ENCODE data around the gene ZNF655. TPM values are rescaled to one million over a fixed set of nuclear protein-coding genes. Genes with fewer than 3 reads are reported as not detected.

ZNF655 gene
- total and polyA plus RNA-seq, 2 experiments from 2014 or later: 36.5 to 70.0 TPM

GRCh38 chr7:99624484-99624883 is 66.0 kb downstream of the ZNF655 start:
- Histone ChIP-seq H3K79me2 (ENCODE audit: insufficient read depth) (peaks cover 25% of the 10 kb centered on the region), H3K9me2 (ENCODE audit: insufficient read depth) (no peaks in the 10 kb centered on the region), H3K9ac (no peak overlapping the region), H4K20me1 (ENCODE audit: insufficient read depth) (no peaks in the 10 kb centered on the region), H3K27ac (no peak overlapping the region), H2AFZ (no peak overlapping the region), H3K9me3 (ENCODE audit: low read depth) (no peaks in the 10 kb centered on the region), H3K4me3 (no peak overlapping the region), H3K27me3 (replicated peaks; ENCODE audit: insufficient read depth) (no peaks in the 10 kb centered on the region), H3K4me2 (ENCODE audit: unreplicated experiment) (no peak overlapping the region), H3K4me1 (ENCODE audit: insufficient read depth) (peaks cover under 1% of the 10 kb centered on the region), H3K36me3 (ENCODE audit: low read depth) (peaks cover 60% of the 10 kb centered on the region), H3F3A (ENCODE audit: insufficient read depth) (peaks cover 3% of the 10 kb centered on the region)
- TF ChIP-seq EZH2phosphoT487 (IDR thresholded peaks at IDR 0.05; ENCODE audit: insufficient read depth, low read depth): no peak
- TF ChIP-seq EZH2 (IDR thresholded peaks at IDR 0.05; ENCODE audit: insufficient read depth, poor library complexity, severe bottlenecking): no peak
- in situ Hi-C loops (cut with MboI): no loop called here
- 95% methylated on average over 16 of the region's 16 CpGs for WGBS, 2 experiments (ENCODE audit: low coverage in 1 of 2, low lambda C conversion rate in 2 of 2, missing lambda C conversion rate in 2 of 2)
- no peak for DNase-seq

- WGBS, 2 experiments (ENCODE audit: low coverage in 1 of 2, low lambda C conversion rate in 2 of 2, missing lambda C conversion rate in 2 of 2): 75% methylated on average over 5 of the region's 5 CpGs
- Histone ChIP-seq H3F3A (ENCODE audit: insufficient read depth) (no peaks in the 10 kb centered on the region), H3K36me3 (ENCODE audit: low read depth) (peaks cover 56% of the 10 kb centered on the region), H3K27ac (no peak overlapping the region), H3K4me1 (ENCODE audit: insufficient read depth) (no peaks in the 10 kb centered on the region), H3K9me2 (ENCODE audit: insufficient read depth) (no peaks in the 10 kb centered on the region), H3K4me3 (no peak overlapping the region), H3K79me2 (ENCODE audit: insufficient read depth) (peaks cover 18% of the 10 kb centered on the region), H3K4me2 (ENCODE audit: unreplicated experiment) (no peak overlapping the region), H4K20me1 (ENCODE audit: insufficient read depth) (no peaks in the 10 kb centered on the region), H3K9me3 (ENCODE audit: low read depth) (no peaks in the 10 kb centered on the region), H3K9ac (no peak overlapping the region), H2AFZ (no peak overlapping the region), H3K27me3 (replicated peaks; ENCODE audit: insufficient read depth) (no peaks in the 10 kb centered on the region)
- DNase-seq: no peak
- TF ChIP-seq EZH2phosphoT487 (IDR thresholded peaks at IDR 0.05; ENCODE audit: insufficient read depth, low read depth) (no peak), EZH2 (IDR thresholded peaks at IDR 0.05; ENCODE audit: insufficient read depth, poor library complexity, severe bottlenecking) (no peak)
- in situ Hi-C loops (cut with MboI): no loop called here
Measured at GRCh38 chr7:99625321-99625720, 66.9 kb downstream of the ZNF655 start.

DNA sequence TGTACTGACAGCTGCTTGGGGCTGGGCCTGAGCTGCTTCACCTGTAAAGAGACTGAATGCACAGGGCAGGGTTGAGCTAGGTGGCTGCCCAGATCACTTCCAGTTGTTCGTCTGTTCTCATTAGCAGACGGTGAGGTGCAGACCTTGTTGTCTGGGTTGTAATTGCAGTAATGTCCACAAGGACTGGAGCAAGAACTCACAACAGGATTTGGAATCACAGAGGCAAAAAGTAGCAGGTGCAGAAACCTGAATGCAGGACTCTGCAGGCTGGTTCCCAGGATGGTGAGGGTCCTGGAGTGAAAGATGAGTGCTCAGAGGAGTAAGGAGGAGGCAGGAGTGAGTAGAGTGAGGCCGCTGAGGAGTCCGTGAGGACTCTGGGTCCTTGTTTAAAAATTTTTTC is 67.5 kb downstream of the ZNF655 start:
- TF ChIP-seq EZH2phosphoT487 (IDR thresholded peaks at IDR 0.05; ENCODE audit: insufficient read depth, low read depth): no peak
- TF ChIP-seq EZH2 (IDR thresholded peaks at IDR 0.05; ENCODE audit: insufficient read depth, poor library complexity, severe bottlenecking): no peak
- no peak overlapping the region for H3K9ac ChIP-seq
- in situ Hi-C loops (cut with MboI): no loop called here
- H3K79me2 ChIP-seq (ENCODE audit: insufficient read depth): peaks cover 11% of the 10 kb centered on the region
- no peaks in the 10 kb centered on the region for H3K9me3 ChIP-seq (ENCODE audit: low read depth)
- no peak overlapping the region for H3K27ac ChIP-seq
- 97% methylated on average over 4 of the region's 4 CpGs for WGBS, 2 experiments (ENCODE audit: low coverage in 1 of 2, low lambda C conversion rate in 2 of 2, missing lambda C conversion rate in 2 of 2)
- no peak for DNase-seq
- peaks cover 52% of the 10 kb centered on the region for H3K36me3 ChIP-seq (ENCODE audit: low read depth)
- H2AFZ ChIP-seq: no peak overlapping the region
- no peaks in the 10 kb centered on the region for H3F3A ChIP-seq (ENCODE audit: insufficient read depth)
- H4K20me1 ChIP-seq (ENCODE audit: insufficient read depth): no peaks in the 10 kb centered on the region
- no peaks in the 10 kb centered on the region for H3K27me3 ChIP-seq (replicated peaks; ENCODE audit: insufficient read depth)
- no peak overlapping the region for H3K4me2 ChIP-seq (ENCODE audit: unreplicated experiment)
- H3K9me2 ChIP-seq (ENCODE audit: insufficient read depth): no peaks in the 10 kb centered on the region
- H3K4me3 ChIP-seq: no peak overlapping the region
- H3K4me1 ChIP-seq (ENCODE audit: insufficient read depth): no peaks in the 10 kb centered on the region

Other genes starting within 250 kb of the ZNF655 start
- gene ARPC1A, start 232.7 kb upstream of the ZNF655 start, total RNA-seq (2014; rRNA removed; shearing (Covaris generic)): 155 and 209 TPM in 2 replicates
- gene ARPC1A, start 232.7 kb upstream of the ZNF655 start, polyA plus RNA-seq (2016; fragmentation: Nextera tagmentation; extraction: Ambion mirVana): 294 and 312 TPM in 2 replicates
- gene ARPC1B, start 183.9 kb upstream of the ZNF655 start, total RNA-seq (2014; rRNA removed; shearing (Covaris generic)): 485 and 630 TPM in 2 replicates
- 599 and 639 TPM in 2 replicates for gene ARPC1B, start 183.9 kb upstream of the ZNF655 start, polyA plus RNA-seq (2016; fragmentation: Nextera tagmentation; extraction: Ambion mirVana)
- 91.3 and 141 TPM in 2 replicates for gene PDAP1, start 150.0 kb upstream of the ZNF655 start, total RNA-seq (2014; rRNA removed; shearing (Covaris generic))
- gene PDAP1, start 150.0 kb upstream of the ZNF655 start, polyA plus RNA-seq (2016; fragmentation: Nextera tagmentation; extraction: Ambion mirVana): 91.0 and 95.5 TPM in 2 replicates
- gene BUD31, start 149.7 kb upstream of the ZNF655 start, total RNA-seq (2014; rRNA removed; shearing (Covaris generic)): 71.8 and 79.4 TPM in 2 replicates
- 316 and 318 TPM in 2 replicates for gene BUD31, start 149.7 kb upstream of the ZNF655 start, polyA plus RNA-seq (2016; fragmentation: Nextera tagmentation; extraction: Ambion mirVana)
- 5.2 and 13.7 TPM in 2 replicates for gene PTCD1, start 119.8 kb upstream of the ZNF655 start, total RNA-seq (2014; rRNA removed; shearing (Covaris generic))
- 2.6 and 2.8 TPM in 2 replicates for gene PTCD1, start 119.8 kb upstream of the ZNF655 start, polyA plus RNA-seq (2016; fragmentation: Nextera tagmentation; extraction: Ambion mirVana)
- 21.2 and 44.9 TPM in 2 replicates for gene CPSF4, start 119.7 kb upstream of the ZNF655 start, total RNA-seq (2014; rRNA removed; shearing (Covaris generic))
- 16.4 and 19.5 TPM in 2 replicates for gene CPSF4, start 119.7 kb upstream of the ZNF655 start, polyA plus RNA-seq (2016; fragmentation: Nextera tagmentation; extraction: Ambion mirVana)
- 1,746 and 2,237 TPM in 2 replicates for gene ATP5MF, start 92.5 kb upstream of the ZNF655 start, total RNA-seq (2014; rRNA removed; shearing (Covaris generic))
- 719 and 722 TPM in 2 replicates for gene ATP5MF, start 92.5 kb upstream of the ZNF655 start, polyA plus RNA-seq (2016; fragmentation: Nextera tagmentation; extraction: Ambion mirVana)
- gene ZNF789, start 85.8 kb upstream of the ZNF655 start, total RNA-seq (2014; rRNA removed; shearing (Covaris generic)): 2.8 and 8.5 TPM in 2 replicates
- gene ZNF789, start 85.8 kb upstream of the ZNF655 start, polyA plus RNA-seq (2016; fragmentation: Nextera tagmentation; extraction: Ambion mirVana): 4.5 and 5.3 TPM in 2 replicates
- 17.3 and 24.3 TPM in 2 replicates for gene ZNF394, start 58.4 kb upstream of the ZNF655 start, total RNA-seq (2014; rRNA removed; shearing (Covaris generic))
- 16.8 and 17.6 TPM in 2 replicates for gene ZNF394, start 58.4 kb upstream of the ZNF655 start, polyA plus RNA-seq (2016; fragmentation: Nextera tagmentation; extraction: Ambion mirVana)
- gene ZKSCAN5, start 54.0 kb upstream of the ZNF655 start, total RNA-seq (2014; rRNA removed; shearing (Covaris generic)): 10.7 and 12.0 TPM in 2 replicates
- 6.3 and 6.4 TPM in 2 replicates for gene ZKSCAN5, start 54.0 kb upstream of the ZNF655 start, polyA plus RNA-seq (2016; fragmentation: Nextera tagmentation; extraction: Ambion mirVana)
- 6.2 and 9.2 TPM in 2 replicates for gene FAM200A, start 6.5 kb upstream of the ZNF655 start, total RNA-seq (2014; rRNA removed; shearing (Covaris generic))
- gene FAM200A, start 6.5 kb upstream of the ZNF655 start, polyA plus RNA-seq (2016; fragmentation: Nextera tagmentation; extraction: Ambion mirVana): 6.2 and 8.2 TPM in 2 replicates
- not detected in 2 replicates for gene TMEM225B, start 39.6 kb downstream of the ZNF655 start, total RNA-seq (2014; rRNA removed; shearing (Covaris generic))
- 0.24 and 0.44 TPM in 2 replicates for gene TMEM225B, start 39.6 kb downstream of the ZNF655 start, polyA plus RNA-seq (2016; fragmentation: Nextera tagmentation; extraction: Ambion mirVana)
- gene ZSCAN25, start 58.3 kb downstream of the ZNF655 start, total RNA-seq (2014; rRNA removed; shearing (Covaris generic)): 7.2 and 9.7 TPM in 2 replicates
- gene ZSCAN25, start 58.3 kb downstream of the ZNF655 start, polyA plus RNA-seq (2016; fragmentation: Nextera tagmentation; extraction: Ambion mirVana): 6.4 and 6.5 TPM in 2 replicates
- gene CYP3A5, start 121.4 kb downstream of the ZNF655 start, total RNA-seq (2014; rRNA removed; shearing (Covaris generic)): not detected in 2 replicates
- gene CYP3A5, start 121.4 kb downstream of the ZNF655 start, polyA plus RNA-seq (2016; fragmentation: Nextera tagmentation; extraction: Ambion mirVana): 0.26 and 0.33 TPM in 2 replicates
- not detected in 2 replicates for gene CYP3A7, start 176.6 kb downstream of the ZNF655 start, total RNA-seq (2014; rRNA removed; shearing (Covaris generic))
- gene CYP3A7, start 176.6 kb downstream of the ZNF655 start, polyA plus RNA-seq (2016; fragmentation: Nextera tagmentation; extraction: Ambion mirVana): not detected in 2 replicates
- gene CYP3A4, start 225.5 kb downstream of the ZNF655 start, total RNA-seq (2014; rRNA removed; shearing (Covaris generic)): not detected in 2 replicates
- not detected in 2 replicates for gene CYP3A4, start 225.5 kb downstream of the ZNF655 start, polyA plus RNA-seq (2016; fragmentation: Nextera tagmentation; extraction: Ambion mirVana)

Measured in GM23248 (cell line).